ENCODE data around the gene SCN5A.

Gene SCN5A

GRCh38 chr3:38598791-38599190 lies 50.7 kb downstream of the SCN5A start:
- DNase-seq: no peak

DNA sequence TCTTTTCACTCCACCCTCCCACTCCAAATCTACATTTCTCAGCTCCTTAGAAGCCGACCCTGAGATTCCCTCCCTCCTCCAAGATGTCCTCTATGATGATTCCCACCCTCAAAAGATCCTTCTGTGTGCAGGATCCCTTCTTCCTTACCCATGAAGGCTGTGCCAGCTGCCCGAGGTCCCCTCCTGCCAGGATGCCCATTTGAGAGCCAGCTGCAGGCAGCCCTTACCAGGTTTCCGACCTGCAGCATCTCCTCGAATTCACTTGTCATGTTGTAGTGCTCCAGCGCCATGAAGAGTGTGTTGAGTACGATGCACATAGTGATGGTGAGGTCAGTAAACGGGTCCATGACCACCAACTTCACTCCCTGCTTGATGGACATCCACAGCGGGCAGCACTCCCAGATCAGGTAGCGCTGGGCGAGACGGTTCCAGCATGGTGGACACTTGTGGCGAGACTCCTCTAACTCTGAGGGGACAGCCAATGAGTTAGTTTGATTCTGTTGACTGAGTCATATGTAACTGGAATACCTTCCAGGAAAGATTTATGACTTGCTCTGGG lies 51.9 kb downstream of the SCN5A start:
- no peak for DNase-seq

DNA sequence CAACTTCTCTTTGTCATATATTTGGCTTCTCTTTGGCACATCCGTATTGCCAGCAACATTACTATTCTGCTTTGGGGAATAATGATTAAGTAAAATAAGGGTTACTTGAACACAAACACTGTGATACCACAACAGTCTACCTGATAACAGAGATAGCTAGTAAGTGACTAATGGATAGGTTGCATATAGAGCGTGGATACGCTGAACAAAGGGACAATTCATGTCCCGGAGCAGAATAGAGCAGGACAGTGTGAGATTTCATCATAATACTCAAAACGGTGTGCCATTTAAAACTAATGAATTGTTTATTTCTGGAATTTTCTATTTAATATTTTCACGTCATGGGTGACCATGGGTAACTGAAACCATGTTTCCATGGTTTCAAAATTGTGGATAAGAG lies 54.1 kb downstream of the SCN5A start:
- DNase-seq: no peak

- DNase-seq: peak; percentile 10
Observed at GRCh38 chr3:38590521-38590920, 59.0 kb downstream of the SCN5A start.

DNA sequence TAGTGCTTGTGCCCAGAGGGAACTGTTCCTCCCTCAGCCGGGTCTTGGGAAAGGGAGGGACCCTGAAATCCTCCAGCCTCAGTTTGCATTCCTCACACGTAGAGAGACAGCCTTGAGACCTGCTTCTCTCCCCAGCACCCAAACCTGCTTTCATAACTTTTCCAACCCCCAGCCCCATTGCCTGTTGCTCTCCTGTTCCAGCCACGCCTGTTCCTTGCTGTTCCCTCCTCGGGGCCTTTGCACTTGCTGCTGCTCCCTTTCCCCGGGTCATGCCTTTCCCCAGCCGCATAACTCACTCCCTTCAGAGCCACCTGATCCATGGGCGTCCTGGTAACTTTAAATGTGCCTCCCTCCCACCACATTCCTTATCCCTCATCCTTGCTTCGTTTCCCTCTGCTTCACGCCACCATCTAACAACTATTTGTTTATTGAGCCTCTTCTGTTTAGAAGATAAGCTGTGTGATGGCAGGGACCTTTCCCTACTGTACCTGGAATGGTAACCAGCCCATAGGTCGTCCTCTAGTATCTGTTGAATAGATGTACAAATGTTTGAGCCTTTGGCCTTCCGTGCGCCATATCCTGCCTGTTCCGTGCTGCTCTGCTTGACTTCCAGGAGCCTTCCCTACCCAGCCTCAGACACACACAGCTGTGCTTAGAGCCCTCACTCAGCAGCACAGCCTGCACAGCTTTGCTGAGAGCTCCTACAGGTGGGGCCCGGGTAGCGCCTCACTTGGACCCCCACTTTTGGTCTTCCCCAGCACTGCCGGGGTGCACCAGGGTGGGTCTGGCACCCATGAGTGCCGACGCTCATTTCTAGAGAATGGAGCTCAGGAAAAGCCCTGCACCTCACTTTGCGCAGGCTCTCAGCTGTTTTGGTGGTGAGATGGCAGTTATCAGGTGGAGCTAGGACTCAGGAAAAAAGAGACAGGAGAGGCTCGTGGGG lies 60.2 kb downstream of the SCN5A start:
- DNase-seq: peak; percentile 26

DNA sequence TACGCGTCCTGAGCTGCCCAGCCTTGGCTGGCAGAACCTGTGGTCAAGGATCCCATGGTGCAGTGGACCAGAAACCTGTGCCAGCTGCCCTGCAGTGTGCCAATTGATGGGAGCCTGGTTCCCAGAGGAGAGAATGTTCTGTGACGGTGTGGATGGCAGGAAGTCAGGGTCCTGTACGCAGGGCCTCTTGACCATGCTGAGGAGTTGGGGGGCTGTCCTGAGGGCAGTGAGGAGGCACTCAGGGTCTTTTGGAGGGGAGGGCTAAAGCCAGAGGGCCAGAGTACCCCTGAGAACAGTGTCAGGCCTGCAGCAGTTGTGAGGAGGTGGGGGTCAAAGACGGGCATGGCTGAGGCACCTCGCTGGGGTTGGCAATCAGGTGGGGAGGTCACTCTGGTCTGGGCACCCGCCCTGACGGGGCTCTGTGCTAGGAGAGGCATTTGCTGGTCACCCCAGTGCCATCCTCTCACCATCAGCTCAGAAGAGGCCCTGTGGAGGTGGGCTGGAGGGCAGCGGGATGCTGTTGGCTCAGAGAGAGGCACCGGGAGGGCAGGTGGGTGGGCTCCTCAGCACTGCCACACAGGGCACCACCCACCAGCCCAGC lies 61.0 kb downstream of the SCN5A start:
- DNase-seq: peak; percentile 34

- DNase-seq: peak; percentile 35
Observed at GRCh38 chr3:38587548-38588131, 61.8 kb downstream of the SCN5A start.

DNA sequence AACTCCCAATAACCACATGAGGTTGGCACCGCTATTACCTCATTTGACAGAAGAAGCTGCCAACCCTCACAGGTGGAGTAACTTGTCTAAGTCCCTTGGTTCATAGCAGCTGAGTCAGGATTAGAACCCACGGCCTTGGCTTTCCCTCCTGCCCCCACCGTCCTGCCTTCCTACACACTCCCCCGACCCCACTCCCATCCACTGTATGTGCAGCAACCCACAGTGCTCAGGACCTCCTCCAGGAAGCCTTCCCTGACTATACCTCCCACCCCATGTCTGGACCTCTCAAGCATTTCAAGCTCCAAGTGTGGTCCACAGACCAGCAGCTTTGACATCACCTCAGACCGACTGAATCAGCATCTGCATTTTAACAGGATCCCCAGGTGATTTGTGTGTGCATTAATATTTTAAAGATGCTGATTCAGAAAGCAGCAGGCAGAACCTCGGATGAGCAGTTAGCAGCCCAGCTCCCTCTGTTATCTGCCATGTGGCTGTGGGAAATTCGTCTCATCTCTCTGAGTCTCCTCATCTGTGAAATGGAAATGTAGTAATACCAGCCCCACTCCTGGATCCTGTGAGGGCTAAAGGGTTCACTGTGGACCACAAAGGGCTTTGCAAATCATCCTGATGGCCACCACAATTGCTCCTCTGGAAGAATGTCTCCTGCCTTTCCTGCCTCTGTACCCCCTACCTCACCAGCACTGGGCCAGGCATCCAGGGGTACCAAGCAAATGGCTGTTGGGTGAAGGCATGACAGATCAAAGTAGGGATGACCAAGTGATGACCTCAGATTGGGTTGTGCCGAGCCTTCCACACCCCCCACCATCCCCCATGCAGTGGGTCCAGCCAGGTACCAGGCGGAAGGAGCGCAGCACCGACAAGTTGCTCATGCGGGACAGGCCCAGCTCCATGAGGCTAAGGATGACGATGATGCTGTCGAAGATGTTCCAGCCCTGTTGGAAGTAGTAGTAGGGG lies 62.7 kb downstream of the SCN5A start:
- peak; percentile 23 for DNase-seq

DNA sequence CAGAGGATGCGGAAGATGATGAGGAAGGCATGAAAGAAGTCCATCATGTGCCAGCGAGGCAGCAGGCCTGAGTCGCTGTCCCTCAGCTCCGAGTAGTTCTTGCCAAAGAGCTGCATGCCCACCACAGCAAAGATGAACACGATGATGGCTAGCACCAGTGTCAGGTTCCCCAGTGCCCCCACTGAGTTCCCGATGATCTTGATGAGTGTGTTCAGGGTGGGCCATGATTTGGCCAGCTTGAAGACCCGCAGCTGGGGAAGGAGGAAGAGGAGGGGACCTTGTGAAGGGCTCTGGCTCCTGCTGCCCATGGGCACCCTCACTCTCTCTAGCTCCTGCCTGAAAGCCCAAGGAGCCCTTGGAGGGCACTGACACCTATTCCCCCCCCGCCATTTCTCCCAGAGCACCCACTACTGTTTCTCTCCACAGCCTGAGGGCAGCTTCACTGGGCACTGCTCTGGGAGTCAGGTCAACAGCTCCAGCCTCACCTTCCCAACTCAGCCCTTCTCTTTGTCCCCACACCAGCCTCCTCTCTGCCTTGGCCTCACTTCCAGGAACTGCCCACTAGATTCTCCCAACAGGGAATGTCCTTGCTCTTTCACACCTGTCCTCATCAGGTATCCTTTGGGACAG lies 63.6 kb downstream of the SCN5A start:
- DNase-seq: peak; percentile 26

DNA sequence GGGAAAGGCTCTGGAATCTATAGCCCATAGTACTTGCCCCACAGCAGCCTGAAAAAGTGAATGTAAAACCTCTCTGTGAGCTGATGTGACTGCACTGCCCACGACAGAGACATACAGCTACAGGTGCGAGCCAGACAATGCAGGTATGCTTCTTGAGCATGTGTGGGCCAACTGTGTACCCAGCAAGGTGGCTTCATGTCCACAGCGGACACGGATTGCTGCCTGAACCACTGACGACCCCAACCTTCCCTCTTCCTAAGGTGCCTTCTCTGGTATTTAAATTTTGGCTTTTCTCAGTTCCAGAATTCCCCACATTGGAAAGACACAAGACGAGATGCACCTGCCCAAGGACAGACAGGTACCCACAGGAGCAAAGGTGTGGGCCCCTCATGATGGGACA lies 65.8 kb downstream of the SCN5A start:
- peak; percentile 6 for DNase-seq

GRCh38 chr3:38582941-38583645 lies 66.4 kb downstream of the SCN5A start:
- DNase-seq: peak; percentile 33

- DNase-seq: peak; percentile 36
Observed at GRCh38 chr3:38582316-38582715, 67.2 kb downstream of the SCN5A start.

- DNase-seq: peak; percentile 34
Observed at GRCh38 chr3:38581774-38582173, 67.7 kb downstream of the SCN5A start.

DNA sequence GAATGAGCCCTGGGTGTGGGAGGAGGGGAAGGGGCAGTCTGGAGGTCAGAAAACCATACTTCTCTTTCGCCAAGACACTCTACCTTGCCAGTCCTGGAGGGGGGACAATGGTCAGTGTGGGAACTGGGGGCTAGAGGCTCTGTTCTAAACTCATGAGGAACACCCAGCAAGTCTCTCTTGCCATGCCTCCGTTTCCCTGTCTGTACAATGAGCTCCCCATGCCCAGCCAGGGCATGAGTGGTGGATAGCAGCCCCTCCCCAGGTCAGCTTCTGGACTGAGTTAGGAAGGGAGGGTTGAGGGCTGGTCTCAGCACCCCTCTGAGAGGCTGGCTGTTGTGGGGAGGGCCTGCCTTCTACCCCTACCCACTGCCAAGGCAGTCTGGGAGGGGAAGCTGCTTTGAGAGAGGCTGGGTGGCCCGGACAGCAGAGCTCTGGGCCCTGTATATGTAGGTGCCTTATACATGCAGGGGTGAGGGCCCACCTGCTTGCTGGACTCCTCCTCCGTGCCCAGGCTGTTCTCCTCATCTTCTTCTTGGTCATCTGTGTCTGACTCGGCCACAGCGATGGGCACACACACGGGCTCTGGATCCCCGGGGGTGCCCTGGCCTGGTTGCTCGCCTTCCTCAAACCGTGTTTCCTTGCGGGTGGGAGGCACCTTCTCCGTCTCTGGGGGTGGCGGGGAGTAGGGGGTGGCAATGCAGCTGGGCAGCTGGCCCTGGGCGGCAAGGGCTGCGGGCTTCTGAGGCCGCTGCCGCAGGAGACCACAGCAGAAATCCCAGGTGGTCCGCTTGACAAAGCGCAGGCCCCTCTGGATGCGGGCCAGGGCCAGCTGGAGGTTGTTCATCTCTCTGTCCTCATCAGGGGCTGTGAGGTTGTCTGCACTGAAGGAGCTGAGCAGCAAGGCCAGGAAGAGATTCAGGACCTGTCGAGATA lies 68.8 kb downstream of the SCN5A start:
- DNase-seq: peak; percentile 38

- peak; percentile 35 for DNase-seq
Observed at GRCh38 chr3:38579551-38580449, 69.7 kb downstream of the SCN5A start.

DNA sequence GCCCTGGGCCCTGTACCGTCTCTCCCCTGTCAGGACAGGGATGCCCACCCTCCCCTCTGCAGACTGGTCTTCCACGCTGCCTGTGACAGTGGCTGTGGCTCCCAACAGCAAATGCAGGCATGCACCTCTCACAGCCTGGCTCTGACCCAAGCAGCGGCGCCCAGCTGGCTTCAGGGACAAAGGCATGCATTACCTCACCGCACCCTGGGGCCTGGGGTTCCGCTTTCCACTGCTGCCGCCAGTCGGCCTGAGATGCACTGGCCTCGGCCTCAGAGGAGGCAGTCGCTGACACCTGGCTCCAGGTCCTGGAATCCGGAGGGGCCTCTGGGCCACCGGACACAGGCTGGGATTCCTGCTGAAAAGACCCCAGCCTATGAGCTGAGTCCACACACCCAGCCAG lies 70.3 kb downstream of the SCN5A start:
- peak; percentile 25 for DNase-seq

DNA sequence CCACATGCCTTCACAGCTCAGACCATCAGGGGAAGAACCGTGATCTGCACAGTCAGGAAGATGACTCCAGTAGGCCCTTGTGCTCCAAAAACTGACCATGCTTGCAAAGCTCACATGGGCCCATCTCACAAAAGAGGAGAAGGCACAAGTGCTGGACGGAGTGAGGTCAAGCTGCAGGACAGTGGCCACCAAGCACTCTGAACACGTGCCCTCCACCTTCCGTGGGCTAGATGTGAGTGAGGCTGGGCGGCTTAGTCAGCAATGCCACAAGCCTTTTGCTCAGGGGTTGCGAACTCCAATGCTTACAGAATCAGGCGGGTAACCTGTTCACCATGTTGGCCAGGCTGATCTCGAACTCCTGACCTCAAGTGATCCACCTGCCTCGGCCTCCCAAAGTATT lies 70.9 kb downstream of the SCN5A start:
- DNase-seq: peak; percentile 34

GRCh38 chr3:38578081-38578475 lies 71.4 kb downstream of the SCN5A start:
- DNase-seq: peak; percentile 26
